ENCODE measurements around the gene IL1RAPL2. TPM values are rescaled to one million over a fixed set of nuclear protein-coding genes. Genes with fewer than 3 reads are reported as not detected.
"Not testable (repeated sequence)": the region's sequence is repeated elsewhere in the genome, so short reads cannot be mapped to it uniquely, and the experiment has no call there.

Gene IL1RAPL2
- polyA plus RNA-seq, 4 donors = 0.74 to 0.99 (median 0.88) TPM

DNA sequence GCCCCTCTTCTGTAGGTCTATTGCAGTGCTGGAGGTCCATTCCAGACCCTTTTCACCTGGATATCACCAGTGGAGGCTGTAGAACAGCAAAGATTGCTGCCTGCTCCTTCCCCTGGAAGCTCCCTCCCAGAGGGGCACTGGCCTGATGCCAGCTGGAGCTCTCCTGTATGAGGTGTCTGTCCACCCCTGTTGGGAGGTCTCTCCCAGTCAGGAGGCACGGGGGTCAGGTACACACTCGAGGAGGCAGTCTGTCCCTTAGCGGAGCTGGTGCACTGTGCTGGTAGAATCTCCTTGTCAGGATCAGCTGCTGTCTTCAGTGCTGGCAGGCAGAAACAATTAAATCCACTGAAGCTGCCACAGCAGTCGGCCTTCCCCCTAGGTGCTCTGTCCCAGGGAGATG, 276.6 kb downstream of the IL1RAPL2 start:
- DNase-seq (ENCODE audit: low read depth in 4 of 4, low spot score in 3 of 4) = no peak

DNA sequence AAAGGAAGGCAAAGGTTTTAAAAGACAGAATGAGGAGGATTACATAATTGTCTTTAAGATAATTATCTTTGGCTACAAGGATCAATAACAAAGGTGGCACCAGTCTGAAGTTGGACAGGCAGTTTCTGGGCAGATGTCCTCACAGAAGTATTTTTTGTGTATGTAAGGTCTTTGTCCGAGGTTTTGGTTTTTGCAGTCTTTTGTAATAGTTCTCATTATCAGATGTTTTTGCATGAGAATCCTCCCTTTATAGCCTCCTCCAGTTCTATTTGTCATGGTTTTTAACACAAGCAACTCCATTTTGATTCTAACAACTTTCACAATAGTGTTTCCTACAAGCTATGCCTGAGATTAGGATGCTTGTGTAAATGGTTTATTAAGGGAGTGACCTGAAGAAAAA, 286.2 kb downstream of the IL1RAPL2 start:
- no peak for DNase-seq (ENCODE audit: low read depth in 4 of 4, low spot score in 3 of 4)

DNA sequence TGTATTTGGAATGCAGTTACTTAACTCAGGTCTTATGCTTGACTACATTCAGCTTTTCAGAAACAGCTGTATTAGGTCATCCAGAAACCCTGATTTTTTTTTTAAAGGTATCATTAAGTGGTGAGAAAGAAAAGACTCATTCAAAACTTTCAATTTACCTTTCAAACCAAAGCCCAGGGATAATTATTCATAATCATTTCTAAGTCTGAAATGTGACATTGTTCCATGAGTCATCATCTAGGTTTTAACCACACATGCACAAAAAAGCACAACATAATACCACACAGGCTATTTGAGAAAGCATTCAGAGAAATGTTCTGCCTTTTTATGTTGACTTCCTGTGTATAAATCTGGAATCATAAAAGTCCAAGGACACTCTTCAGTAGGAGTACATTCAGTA, 288.2 kb downstream of the IL1RAPL2 start:
- DNase-seq (ENCODE audit: low read depth in 4 of 4, low spot score in 3 of 4) = no peak

DNA sequence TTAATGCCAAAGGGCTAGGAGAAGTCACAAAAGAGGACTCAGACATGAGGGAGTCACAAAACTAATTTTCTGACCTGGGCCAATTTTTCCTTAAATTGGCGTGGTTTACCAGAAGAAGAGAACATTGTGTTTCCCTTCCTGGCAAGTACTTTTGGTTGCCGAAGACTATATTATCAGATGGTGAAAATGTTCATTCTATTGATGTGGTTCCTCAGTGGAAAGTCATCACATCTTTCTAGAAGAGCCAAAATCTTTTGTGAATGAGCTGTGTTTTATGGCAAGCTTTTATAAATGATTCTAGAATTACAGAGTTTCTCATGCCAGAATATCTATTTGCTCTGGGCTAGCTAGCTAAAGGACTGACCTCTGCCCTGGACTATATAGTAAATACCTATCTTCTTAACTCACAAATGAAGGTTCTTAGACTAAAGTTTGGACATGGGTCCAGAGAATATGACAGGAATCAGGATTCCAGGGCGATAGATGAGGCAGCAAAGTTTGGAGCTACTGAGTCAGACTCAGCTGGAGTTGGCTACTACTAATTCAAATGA, 288.9 kb downstream of the IL1RAPL2 start:
- no peak for DNase-seq (ENCODE audit: low read depth in 4 of 4, low spot score in 3 of 4)

DNA sequence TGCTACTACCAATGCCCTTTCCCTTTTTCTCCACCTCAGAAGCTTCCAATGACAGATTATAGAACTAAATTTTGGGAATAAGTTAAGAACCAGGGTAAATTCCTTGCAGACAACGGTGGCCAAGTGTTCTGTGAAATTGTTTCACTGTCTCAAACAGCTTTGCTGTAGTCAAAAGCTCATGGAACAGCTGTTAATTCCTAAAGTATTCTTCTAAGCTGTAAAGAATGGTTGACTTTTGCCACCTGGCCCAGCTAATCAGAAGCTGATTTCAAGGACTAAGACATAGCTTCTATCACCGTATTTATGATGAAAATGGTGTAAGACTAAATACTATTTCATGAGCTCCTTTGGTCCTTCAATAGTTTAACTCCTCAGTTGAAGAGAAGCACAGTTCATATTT, 297.5 kb downstream of the IL1RAPL2 start:
- DNase-seq (ENCODE audit: low read depth in 4 of 4, low spot score in 3 of 4) = no peak

DNA sequence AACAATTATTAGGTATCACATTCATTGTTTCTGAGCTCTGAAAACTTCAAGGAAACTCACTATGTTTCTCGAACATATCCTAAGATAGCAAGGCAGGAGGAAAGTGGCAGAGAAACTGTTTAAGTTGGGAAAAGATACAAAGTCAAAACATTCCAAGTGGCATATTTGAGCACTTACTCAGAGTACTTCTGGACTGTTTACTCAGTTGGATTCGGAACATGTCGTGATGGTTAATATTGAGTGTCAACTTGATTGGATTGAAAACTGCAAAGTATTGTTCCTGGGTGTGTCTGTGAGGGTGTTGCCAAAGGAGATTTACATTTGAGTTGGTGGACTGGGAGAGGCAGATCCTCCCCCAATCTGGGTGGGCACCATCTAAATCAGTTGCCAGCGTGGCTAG, 298.3 kb downstream of the IL1RAPL2 start:
- no peak for DNase-seq (ENCODE audit: low read depth in 4 of 4, low spot score in 3 of 4)

DNA sequence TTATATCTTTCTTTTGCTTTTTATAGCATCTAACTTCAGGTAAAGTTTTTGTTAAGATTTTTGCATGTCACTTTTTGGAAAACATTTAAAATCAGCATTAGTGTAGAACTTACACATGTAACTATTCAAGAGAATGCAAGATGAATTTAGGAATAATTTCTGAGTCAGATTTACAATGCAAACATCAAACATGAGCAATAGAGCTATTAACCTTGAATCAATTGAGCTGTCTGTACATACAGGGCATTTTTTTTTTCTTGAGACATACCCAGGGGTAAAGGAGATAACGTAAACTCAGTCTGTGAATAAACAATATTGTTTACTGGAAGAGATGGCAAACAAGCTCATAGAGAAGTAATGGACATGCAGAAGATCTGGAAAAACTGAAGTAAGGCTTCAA, 311.5 kb downstream of the IL1RAPL2 start:
- DNase-seq (ENCODE audit: low read depth in 4 of 4, low spot score in 3 of 4) = no peak

DNA sequence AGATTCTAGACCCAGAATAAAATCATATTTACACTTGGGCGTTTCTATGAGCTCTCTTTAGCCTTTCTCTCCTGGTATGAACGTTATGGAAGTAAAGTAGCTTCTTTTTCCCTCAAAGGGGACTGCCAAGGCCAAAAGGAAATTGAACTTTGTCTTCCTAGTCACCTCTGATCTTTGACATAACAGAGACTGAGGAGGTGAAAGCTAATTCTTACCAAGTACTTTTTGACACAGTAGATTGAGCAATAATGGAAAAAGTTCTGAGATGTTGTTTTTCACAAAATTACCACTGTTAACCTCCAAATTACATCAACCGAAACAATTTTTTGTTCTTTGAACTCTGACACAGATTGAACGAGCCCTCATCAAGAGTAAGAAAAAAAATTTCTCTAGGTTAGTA, 336.1 kb downstream of the IL1RAPL2 start:
- DNase-seq (ENCODE audit: low read depth in 4 of 4, low spot score in 3 of 4) = no peak

DNA sequence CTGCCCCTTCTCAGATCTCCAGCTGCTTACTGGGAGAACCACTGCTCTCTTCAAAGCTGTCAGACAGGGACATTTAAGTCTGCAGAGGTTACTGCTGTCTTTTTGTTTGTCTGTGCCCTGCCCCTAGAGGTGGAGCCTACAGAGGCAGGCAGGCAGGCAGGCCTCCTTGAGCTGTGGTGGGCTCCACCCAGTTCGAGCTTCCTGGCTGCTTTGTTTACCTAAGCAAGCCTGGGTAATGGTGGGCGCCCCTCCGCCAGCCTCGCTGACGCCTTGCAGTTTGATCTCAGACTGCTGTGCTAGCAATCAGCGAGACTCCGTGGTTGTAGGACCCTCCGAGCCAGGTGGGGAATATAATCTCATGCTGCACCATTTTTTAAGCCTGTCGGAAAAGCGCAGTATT, 343.7 kb downstream of the IL1RAPL2 start:
- not testable (repeated sequence) for DNase-seq (ENCODE audit: low read depth in 4 of 4, low spot score in 3 of 4)

DNA sequence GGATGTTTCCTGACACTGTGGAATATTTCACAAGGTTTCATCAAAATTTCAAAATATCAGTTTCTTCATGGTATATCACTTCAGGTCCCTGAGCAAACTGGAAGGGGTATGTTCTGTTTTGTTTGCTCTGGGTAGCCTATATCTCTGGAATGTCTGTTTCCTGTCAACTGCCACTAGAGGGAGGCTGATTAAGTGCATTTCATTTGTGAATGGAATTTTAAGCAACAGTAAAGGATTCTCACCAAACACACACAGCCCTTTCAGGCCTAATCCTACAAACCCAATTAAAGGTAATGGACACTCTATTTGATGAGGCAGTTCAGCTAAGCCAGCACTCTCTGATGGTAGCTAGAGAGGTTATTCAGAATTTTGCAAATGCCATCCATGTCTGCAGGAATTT, 347.3 kb downstream of the IL1RAPL2 start:
- DNase-seq (ENCODE audit: low read depth in 4 of 4, low spot score in 3 of 4) = no peak

DNA sequence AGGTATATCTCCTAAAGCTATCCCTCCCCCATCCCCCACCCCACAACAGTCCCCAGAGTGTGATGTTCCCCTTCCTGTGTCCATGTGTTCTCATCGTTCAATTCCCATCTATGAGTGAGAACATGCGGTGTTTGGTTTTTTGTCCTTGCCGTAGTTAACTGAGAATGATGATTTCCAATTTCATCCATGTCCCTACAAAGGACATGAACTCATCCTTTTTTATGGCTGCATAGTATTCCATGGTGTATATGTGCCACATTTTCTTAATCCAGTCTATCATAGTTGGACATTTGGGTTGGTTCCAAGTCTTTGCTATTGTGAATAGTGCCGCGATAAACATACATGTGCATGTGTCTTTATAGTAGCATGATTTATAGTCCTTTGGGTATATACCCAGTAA, 348.7 kb downstream of the IL1RAPL2 start:
- DNase-seq (ENCODE audit: low read depth in 4 of 4, low spot score in 3 of 4) = not testable (repeated sequence)

DNA sequence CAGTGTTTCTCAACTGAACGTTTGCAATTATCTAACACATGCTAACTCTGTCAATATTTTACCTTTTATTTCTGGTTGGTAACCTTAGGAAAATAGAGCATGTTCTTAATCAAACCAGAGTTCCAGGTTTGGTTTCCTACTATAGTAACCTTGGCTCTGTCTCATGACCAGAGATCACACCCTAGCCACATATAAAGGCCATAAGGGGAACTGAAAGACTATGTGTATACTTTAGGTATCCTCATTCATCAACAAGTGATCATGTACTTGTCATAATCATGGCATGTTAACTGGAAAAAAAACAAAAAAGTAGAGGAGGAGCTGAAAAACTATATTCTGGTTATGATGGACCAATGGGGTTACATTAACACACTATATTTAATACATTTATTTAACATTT, 352.1 kb downstream of the IL1RAPL2 start:
- DNase-seq (ENCODE audit: low read depth in 4 of 4, low spot score in 3 of 4) = no peak

DNA sequence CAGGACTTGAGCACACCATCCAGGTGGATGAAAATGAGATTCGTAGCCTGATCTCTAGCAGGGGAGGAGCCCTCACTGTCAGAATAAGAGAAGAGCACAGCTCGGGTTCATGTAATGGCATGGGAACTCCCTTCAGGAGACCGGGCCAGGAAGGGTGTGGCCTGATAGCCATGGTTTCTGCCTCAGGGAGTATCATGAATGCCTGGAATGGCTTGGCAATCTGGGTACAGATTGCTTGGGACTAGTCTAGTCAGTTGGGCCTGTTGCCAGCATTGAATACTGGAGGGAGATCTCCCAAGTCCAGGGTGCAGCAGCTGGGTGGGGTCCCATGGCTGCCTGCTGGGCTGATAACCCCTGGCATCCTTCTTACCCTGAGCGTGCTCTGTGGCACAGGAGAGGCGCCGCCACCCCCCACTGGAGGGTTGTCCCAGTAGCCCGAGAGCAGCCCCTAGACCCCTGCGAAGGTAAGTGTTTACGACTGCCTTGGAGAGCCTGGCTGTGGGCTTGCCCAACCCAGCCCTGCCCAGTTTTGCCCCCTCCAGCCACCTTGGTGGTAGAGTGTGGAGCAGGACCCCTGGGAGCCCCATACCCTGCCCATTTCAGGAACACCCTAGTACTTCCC, 355.7 kb downstream of the IL1RAPL2 start:
- DNase-seq (ENCODE audit: low read depth in 4 of 4, low spot score in 3 of 4) = no peak

DNA sequence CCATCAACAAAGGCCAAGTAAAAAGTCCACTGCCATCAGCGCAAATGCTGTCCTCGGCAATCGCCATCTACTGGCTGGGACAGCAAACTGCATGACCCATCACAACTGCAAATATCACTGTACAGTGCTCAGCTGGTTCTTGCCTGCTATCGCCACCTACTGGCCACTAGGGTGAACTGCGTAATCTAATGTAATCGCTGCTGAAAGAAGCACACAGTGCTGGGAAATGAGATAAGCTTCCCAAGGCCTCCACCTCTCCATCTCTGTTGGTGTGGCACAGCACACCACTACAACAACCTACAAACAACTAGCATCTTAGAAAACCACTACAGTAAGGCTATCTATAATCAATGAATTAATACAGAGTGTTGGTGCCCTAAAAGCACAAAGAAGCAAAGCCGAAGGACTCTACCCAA, 356.2 kb downstream of the IL1RAPL2 start:
- DNase-seq (ENCODE audit: low read depth in 4 of 4, low spot score in 3 of 4) = peak; percentile 14 to 36 (median 25)

DNA sequence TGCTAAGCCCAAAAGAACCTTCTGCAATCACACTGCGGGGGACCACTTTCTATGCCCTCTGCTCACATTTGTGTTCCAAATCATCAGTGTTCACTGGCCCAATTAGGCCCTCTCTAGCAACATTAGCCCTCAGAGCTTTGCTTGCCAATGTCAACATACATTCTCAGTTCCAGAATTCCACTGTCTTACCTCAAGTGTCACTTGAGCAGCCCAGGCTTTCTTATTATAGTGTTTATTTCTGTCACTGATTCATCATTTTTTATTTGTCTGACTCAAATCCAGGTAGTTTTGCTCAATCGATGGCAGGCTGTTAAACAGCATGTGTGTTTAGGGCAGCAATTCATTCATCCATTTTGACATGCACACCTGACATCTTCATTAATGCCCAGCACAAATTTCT, 363.3 kb downstream of the IL1RAPL2 start:
- DNase-seq (ENCODE audit: low read depth in 4 of 4, low spot score in 3 of 4) = no peak

DNA sequence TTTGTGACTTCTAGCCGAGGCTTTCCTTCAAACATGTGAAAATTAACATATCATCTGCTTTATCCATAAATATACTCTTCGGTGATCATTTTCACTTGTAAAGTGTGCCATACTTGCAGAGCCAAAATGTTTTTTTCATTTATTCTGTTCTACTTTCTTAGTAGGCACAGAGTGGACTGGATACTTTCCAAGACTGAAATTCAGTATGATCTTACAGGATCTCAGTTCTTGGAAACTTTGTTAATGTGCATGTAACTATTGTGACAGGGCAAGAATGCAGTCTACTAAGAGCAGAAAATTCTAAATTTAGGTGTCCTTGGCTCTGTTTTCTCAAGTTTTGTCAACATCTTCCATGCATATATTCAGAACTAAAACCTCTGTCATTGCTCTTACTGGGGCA, 369.6 kb downstream of the IL1RAPL2 start:
- DNase-seq (ENCODE audit: low read depth in 4 of 4, low spot score in 3 of 4) = no peak

DNA sequence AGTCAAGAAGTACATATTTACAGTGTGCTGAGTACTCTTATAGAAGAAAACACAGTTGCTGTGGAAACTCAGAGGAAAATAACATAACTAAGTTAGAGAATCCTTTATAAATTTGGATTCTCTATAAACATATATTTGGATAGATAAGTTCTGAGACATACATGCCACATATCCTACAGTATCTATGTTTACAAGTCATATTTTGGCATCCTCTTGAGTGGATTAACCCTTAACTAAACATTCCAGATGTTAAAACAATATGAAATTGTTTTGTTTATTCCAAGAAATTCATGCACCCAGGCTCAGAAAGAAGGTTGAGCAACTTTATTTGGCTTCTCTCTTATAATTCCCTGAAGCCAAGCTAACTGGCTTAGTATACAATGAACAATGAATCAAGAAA, 387.3 kb downstream of the IL1RAPL2 start:
- no peak for DNase-seq (ENCODE audit: low read depth in 4 of 4, low spot score in 3 of 4)

DNA sequence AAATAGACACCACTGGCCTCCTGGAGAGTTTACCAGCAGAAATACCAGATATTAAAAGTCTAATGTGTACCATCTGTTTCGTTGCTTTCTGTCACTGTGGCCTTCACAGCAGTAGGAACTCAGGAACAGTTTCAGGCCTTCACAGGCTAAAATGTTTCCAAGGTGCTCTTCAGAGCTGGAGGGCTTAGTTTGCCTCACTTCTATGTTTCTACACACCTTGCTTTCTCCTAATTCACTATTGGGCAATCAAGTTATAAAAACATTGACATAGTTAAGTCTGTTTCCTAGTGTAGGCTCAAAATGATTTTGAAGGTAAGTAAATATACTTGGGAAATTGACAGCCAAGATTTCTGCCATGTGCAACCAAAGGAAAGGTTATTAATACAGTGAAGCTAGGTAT, 395.9 kb downstream of the IL1RAPL2 start:
- no peak for DNase-seq (ENCODE audit: low read depth in 4 of 4, low spot score in 3 of 4)

DNA sequence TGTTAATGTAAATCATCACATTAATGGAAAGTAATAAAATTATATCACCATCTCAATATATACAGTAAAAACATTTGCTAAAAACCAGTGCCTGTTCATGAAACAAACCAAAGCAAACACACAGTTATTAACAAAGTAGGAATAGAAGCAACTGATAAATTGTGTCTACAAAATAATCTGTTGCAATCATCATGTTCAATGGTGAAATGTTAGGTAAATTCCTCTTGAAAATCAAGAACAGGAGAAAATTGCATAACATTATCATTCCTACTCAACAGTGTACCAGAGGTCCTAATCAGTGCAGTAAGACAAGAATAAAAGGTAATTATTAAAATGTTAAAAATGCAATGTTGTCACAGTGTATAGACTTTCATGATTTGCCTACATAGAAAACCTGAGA, 402.2 kb downstream of the IL1RAPL2 start:
- no peak for DNase-seq (ENCODE audit: low read depth in 4 of 4, low spot score in 3 of 4)

DNA sequence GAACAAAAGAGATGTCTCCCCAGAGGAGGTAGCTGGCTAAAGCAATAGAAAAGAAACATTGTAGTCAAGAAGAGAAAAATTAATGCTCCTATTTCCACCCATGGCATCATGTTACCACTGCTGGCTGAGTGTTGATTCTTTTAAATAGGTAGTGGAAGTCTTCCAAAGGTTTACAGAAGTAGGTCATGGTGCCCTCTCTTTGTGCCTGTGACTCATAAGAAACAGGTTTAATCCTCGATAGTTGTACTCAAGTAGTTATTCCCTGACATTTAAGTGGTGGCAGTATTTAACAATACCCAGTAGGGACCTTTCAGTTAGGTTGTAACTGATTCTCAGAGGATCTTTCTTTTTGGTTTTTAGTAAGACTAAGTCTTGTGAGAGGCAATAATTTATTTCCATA, 406.7 kb downstream of the IL1RAPL2 start:
- no peak for DNase-seq (ENCODE audit: low read depth in 4 of 4, low spot score in 3 of 4)

DNA sequence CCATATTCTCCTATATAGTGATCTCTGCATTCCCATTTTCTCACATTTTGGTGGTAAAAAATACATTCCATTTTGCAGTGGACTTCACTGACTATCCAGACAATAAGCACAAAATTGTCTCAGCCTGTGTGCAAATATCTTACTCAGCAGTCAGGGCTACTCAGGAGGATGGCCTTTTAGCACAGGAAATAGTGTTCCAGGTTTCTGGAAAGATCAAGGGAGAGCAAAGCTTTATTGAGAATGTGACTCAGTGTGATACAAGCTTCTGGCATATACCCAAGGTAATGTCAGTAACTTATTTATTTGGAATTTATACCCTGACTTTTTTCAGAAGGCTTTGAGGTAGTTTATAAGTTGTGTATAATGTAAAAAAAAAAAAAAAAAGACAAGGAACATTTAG, 421.1 kb downstream of the IL1RAPL2 start:
- DNase-seq (ENCODE audit: low read depth in 4 of 4, low spot score in 3 of 4) = no peak

DNA sequence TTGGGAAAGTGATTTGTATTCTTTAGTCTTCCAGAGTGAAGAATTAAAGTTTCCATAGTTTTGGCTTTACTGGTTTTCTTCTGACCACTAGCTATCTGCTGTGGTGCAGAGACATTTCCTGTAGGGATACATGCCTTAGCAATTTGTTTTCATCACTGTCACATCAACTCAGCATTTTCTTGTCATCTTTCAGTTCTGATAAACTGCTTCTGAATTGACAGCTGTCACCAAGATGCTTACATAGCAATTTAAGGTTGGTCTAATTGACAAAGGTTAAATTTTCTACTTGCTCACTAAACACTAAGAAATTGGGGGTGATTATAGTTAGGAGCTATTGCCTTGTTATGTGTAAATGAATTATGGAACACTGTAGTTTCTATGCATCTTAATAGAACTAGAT, 422.0 kb downstream of the IL1RAPL2 start:
- DNase-seq (ENCODE audit: low read depth in 4 of 4, low spot score in 3 of 4) = no peak

DNA sequence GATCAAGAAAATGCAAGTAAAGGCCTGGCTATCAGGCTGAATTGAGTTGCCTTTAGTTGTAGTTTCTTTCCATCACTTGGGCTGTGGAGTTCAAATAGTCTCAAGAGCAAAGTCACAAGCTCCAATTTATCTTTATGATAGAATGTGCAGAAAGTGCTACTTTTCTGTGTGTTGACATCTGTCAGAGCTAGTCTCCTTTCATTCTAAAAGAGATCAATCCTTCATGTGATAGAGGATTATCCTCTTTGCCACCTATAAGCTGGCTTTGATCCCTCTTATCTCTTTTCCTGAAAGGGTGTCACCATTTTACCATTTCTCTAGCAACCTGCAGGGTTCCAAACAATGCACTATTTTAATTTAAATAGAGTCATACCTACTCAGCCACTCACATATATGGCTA, 429.5 kb downstream of the IL1RAPL2 start:
- DNase-seq (ENCODE audit: low read depth in 4 of 4, low spot score in 3 of 4) = no peak

All from right renal pelvis (tissue), 4 donors.